Stomach (tissue), 4 donors: Measurements from ENCODE around the gene PTPRD.

ENCODE experiments used
- POLR2AphosphoS5 ChIP-seq, 3 donors: sonication (generic); formaldehyde crosslinking; IDR thresholded peaks; one replicate each; pipeline ENCODE4 v1.6.1; 2016; ENCODE audit warnings: antibody characterized with exemption in 3 of 3
- TF ChIP-seq, protein P1 (sequence below), 7 experiments: fragments of 450-650 bp in 4 of 7; fragments of 200-600 bp in 3 of 7; sonication (generic) in 3 of 7; IDR thresholded peaks; one replicate each; pipeline ENCODE4 v1.5.1; 2016 to 2019; ENCODE audit warnings: antibody characterized with exemption in 7 of 7, control low read depth in 2 of 7, mild to moderate bottlenecking in 1 of 7

DNA sequence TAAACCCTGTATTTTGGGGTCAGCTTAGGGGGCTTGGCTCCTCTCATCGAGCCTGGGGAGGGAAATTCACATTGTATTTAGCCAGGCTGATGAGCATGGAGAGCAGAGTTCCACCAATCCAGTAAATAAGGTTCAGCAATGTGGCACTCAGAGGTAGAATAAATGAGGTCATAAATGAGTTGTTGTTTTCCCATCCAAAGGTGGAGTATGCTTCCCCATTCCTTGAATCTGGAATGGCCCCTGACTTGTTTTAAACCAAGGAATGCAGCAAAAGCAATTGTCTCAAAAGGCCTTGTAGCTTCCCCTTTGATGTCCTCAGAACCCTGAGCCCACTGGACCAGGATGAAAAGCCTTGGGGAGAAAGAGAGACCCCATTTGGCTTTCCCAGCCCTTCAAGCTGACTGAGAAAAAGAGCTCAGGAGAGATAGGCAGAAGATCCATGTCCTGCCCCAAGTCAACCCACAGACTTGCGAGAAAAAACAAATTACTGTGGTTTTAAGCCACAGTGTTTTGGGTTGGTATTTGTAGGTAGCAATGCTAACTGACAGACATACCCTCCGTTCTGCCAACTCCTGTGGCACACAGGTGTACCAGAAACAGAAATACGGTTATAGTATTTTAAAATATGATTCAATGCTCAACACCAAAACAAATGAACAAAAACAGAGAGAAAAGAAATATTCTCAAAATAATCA, 2247.2 kb downstream of the PTPRD start:
- TF ChIP-seq, protein P1, sequence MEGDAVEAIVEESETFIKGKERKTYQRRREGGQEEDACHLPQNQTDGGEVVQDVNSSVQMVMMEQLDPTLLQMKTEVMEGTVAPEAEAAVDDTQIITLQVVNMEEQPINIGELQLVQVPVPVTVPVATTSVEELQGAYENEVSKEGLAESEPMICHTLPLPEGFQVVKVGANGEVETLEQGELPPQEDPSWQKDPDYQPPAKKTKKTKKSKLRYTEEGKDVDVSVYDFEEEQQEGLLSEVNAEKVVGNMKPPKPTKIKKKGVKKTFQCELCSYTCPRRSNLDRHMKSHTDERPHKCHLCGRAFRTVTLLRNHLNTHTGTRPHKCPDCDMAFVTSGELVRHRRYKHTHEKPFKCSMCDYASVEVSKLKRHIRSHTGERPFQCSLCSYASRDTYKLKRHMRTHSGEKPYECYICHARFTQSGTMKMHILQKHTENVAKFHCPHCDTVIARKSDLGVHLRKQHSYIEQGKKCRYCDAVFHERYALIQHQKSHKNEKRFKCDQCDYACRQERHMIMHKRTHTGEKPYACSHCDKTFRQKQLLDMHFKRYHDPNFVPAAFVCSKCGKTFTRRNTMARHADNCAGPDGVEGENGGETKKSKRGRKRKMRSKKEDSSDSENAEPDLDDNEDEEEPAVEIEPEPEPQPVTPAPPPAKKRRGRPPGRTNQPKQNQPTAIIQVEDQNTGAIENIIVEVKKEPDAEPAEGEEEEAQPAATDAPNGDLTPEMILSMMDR (IDR thresholded peaks at IDR 0.05) = no peak
- TF ChIP-seq POLR2AphosphoS5 (IDR thresholded peaks at IDR 0.05) = no peak
